GM12892 (cell line): ENCODE results near the gene TMEM9B.

Experiments
- POLR2A ChIP-seq: IDR thresholded peaks from 2 replicates; pipeline ENCODE4 v1.6.1; 2011; ENCODE audit warnings: low read depth, low read length, control low read depth
- POLR2AphosphoS5 ChIP-seq: IDR thresholded peaks from 2 replicates; pipeline ENCODE4 v1.6.1; 2011; ENCODE audit warnings: low read depth, low read length, control low read depth
- TAF1 ChIP-seq: IDR thresholded peaks from 2 replicates; pipeline ENCODE4 v1.6.1; 2011; ENCODE audit warnings: low read depth, mild to moderate bottlenecking, control low read depth, low read length, borderline replicate concordance

- no peak for TF ChIP-seq POLR2AphosphoS5
- no peak for TF ChIP-seq POLR2A
- no peak for TF ChIP-seq TAF1
Observed at GRCh38 chr11:8948886-8949285, 15.4 kb downstream of the TMEM9B start.
